ENCODE results near the gene CMPK1. TPM values are rescaled to one million over a fixed set of nuclear protein-coding genes. Genes with fewer than 3 reads are reported as not detected.

CMPK1 gene
- total RNA-seq, 1 experiment from 2014 or later, result 119 TPM

DNA sequence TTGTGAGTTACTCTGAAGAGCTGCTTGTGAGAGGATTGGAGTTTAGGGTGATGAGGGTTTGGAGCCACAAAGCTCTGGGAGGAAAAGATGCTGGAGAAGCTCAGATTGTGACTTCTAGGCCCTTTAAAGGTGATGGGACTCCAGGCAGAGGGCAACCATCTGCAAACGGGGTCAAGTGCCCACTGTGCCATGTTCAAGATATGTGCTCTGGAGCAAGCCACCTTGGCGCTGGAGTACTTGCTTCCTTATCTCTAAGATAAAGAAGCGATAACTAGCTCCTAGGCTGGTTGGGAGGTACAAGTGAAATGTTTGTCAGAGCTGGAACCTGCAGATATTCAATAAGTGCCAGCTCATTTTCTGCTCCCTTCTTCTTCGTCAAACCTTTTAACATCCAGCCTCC lies 68.2 kb downstream of the CMPK1 start:
- Histone ChIP-seq H3K27me3 (ENCODE audit: insufficient read depth, low read depth) (no peaks in the 10 kb centered on the region), H3K36me3 (ENCODE audit: low read depth) (no peaks in the 10 kb centered on the region), H3K4me1 (replicated peaks; ENCODE audit: insufficient read depth) (no peaks in the 10 kb centered on the region), H3K9me3 (ENCODE audit: insufficient read depth, low read depth) (no peaks in the 10 kb centered on the region), H3K4me3 (no peak overlapping the region), H3F3A (ENCODE audit: insufficient read depth, low read depth) (no peaks in the 10 kb centered on the region), H2AFZ (no peak overlapping the region), H3K4me2 (no peak overlapping the region), H3K27ac (no peak overlapping the region), H3K9me2 (ENCODE audit: insufficient read depth) (no peaks in the 10 kb centered on the region), H4K20me1 (ENCODE audit: insufficient read depth) (no peaks in the 10 kb centered on the region), H3K79me2 (ENCODE audit: low read depth) (no peaks in the 10 kb centered on the region)
- no peak for DNase-seq
- TF ChIP-seq, protein P1, sequence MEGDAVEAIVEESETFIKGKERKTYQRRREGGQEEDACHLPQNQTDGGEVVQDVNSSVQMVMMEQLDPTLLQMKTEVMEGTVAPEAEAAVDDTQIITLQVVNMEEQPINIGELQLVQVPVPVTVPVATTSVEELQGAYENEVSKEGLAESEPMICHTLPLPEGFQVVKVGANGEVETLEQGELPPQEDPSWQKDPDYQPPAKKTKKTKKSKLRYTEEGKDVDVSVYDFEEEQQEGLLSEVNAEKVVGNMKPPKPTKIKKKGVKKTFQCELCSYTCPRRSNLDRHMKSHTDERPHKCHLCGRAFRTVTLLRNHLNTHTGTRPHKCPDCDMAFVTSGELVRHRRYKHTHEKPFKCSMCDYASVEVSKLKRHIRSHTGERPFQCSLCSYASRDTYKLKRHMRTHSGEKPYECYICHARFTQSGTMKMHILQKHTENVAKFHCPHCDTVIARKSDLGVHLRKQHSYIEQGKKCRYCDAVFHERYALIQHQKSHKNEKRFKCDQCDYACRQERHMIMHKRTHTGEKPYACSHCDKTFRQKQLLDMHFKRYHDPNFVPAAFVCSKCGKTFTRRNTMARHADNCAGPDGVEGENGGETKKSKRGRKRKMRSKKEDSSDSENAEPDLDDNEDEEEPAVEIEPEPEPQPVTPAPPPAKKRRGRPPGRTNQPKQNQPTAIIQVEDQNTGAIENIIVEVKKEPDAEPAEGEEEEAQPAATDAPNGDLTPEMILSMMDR (conservative IDR thresholded peaks at IDR 0.05), result no peak
- TF ChIP-seq EZH2 (IDR thresholded peaks at IDR 0.05; ENCODE audit: low read depth), result no peak
- CTCF ChIA-PET, result interaction anchor here (0.6 kb wide), 1 partner anchor 36 kb away, joined by 8 read pairs; the partner anchor contains the start of gene FOXD2
- no TSS peak for BruUV-seq (replicated peaks)
- POLR2A ChIA-PET (ENCODE audit: unreplicated experiment), result no interaction called here
- intact Hi-C loops (cut with micrococcal nuclease; ENCODE audit: unreplicated experiment), result no loop called here

DNA sequence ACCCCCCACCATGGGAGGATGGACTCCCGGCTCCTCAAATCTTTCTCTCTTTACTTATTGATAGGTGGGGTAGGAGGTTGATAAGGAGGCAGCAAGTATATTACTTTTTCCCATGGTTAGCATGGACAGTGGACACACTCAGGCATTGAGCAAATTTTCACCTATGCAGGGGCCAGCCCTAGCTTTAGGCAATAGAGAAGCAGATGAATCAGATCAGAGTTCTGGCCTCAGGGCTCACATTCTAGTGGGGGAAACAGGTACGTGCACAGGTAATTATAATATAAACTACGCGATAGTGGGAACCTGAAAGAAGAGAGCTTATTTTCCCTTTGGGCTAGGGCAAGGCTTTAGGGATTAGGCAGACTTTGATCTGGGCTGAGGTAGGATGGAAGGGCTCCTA lies 69.0 kb downstream of the CMPK1 start:
- no peaks in the 10 kb centered on the region for H3K27me3 ChIP-seq (ENCODE audit: insufficient read depth, low read depth)
- CTCF ChIA-PET, result interaction anchor here (0.5 kb wide), 1 partner anchor 35 kb away, joined by 5 read pairs; the partner anchor contains the start of gene FOXD2
- H4K20me1 ChIP-seq (ENCODE audit: insufficient read depth), result no peaks in the 10 kb centered on the region
- no peaks in the 10 kb centered on the region for H3K79me2 ChIP-seq (ENCODE audit: low read depth)
- H3K4me3 ChIP-seq, result no peak overlapping the region
- H2AFZ ChIP-seq, result no peak overlapping the region
- TF ChIP-seq, protein P1 (conservative IDR thresholded peaks at IDR 0.05), result no peak
- no peak for TF ChIP-seq EZH2 (IDR thresholded peaks at IDR 0.05; ENCODE audit: low read depth)
- POLR2A ChIA-PET (ENCODE audit: unreplicated experiment), result no interaction called here
- H3K36me3 ChIP-seq (ENCODE audit: low read depth), result no peaks in the 10 kb centered on the region
- H3K4me2 ChIP-seq, result no peak overlapping the region
- H3K9me3 ChIP-seq (ENCODE audit: insufficient read depth, low read depth), result no peaks in the 10 kb centered on the region
- H3K27ac ChIP-seq, result no peak overlapping the region
- peak in 1 of 2 experiments; percentile 41 for DNase-seq
- intact Hi-C loops (cut with micrococcal nuclease; ENCODE audit: unreplicated experiment), result no loop called here
- no peaks in the 10 kb centered on the region for H3K4me1 ChIP-seq (replicated peaks; ENCODE audit: insufficient read depth)
- H3F3A ChIP-seq (ENCODE audit: insufficient read depth, low read depth), result no peaks in the 10 kb centered on the region
- H3K9me2 ChIP-seq (ENCODE audit: insufficient read depth), result no peaks in the 10 kb centered on the region
- BruUV-seq (replicated peaks), result no TSS peak

DNA sequence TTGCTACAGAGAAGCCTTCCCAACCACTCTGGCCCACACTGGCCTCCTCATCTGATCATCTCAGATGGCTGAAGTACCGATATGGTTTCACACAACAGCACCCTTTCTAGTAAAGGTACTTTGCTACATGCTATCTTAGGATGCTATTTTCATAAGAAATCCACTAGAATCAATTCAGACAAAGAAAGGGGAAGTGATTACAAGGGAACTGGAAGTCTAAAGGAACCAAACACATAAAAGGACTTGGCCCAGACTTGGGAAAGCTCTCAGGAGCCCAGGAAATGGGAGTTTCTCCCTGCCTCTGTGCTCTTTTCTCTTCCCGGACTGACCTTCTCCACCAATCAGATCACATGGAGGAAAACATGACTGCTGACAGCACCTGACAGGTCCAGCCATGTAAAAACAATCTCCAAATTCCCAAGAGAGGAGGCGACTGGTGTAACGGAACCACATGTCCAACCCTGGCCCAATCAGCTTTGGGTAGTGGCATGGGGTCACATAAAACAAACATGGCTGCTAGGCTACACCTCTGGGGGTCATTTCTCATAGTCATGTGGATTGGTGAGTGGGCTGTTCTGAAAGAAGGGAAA lies 69.8 kb downstream of the CMPK1 start:
- H2AFZ ChIP-seq, result no peak overlapping the region
- no peaks in the 10 kb centered on the region for H4K20me1 ChIP-seq (ENCODE audit: insufficient read depth)
- H3K4me2 ChIP-seq, result no peak overlapping the region
- ChIA-PET POLR2A (ENCODE audit: unreplicated experiment) (no interaction called here), CTCF (no interaction called here)
- H3K4me1 ChIP-seq (replicated peaks; ENCODE audit: insufficient read depth), result no peaks in the 10 kb centered on the region
- H3K36me3 ChIP-seq (ENCODE audit: low read depth), result no peaks in the 10 kb centered on the region
- no peaks in the 10 kb centered on the region for H3K79me2 ChIP-seq (ENCODE audit: low read depth)
- no peaks in the 10 kb centered on the region for H3K9me2 ChIP-seq (ENCODE audit: insufficient read depth)
- no peak for TF ChIP-seq EZH2 (IDR thresholded peaks at IDR 0.05; ENCODE audit: low read depth)
- TF ChIP-seq, protein P1 (conservative IDR thresholded peaks at IDR 0.05), result no peak
- H3K27me3 ChIP-seq (ENCODE audit: insufficient read depth, low read depth), result no peaks in the 10 kb centered on the region
- no peaks in the 10 kb centered on the region for H3K9me3 ChIP-seq (ENCODE audit: insufficient read depth, low read depth)
- DNase-seq, result no peak
- BruUV-seq (replicated peaks), result no TSS peak
- H3F3A ChIP-seq (ENCODE audit: insufficient read depth, low read depth), result no peaks in the 10 kb centered on the region
- H3K4me3 ChIP-seq, result no peak overlapping the region
- intact Hi-C loops (cut with micrococcal nuclease; ENCODE audit: unreplicated experiment), result no loop called here
- no peak overlapping the region for H3K27ac ChIP-seq

All from PC-9 (cell line).